K562 (cell line): ENCODE results near the gene SIMC1.
A peak's percentile ranks its signal among the peaks of the same experiment; 100 is the strongest.
"Not testable (repeated sequence)": the region's sequence is repeated elsewhere in the genome, so short reads cannot be mapped to it uniquely, and the experiment has no call there.

Source experiments
- CBX5 ChIP-seq: IDR thresholded peaks from 2 replicates; pipeline ENCODE4 v1.6.1; 2014; ENCODE audit warnings: low read depth, borderline replicate concordance
- HDAC2 ChIP-seq: fragments of 450-650 bp; IDR thresholded peaks from 2 replicates; pipeline ENCODE4 v1.6.1; 2016; ENCODE audit warnings: mild to moderate bottlenecking
- KLF1 ChIP-seq: fragments of 450-650 bp; IDR thresholded peaks from 2 replicates; pipeline ENCODE4 v1.6.1; 2016; ENCODE audit warnings: missing genetic modification characterization, missing compliant biosample characterization
- MCM5 ChIP-seq: fragments of 450-650 bp; IDR thresholded peaks from 2 replicates; pipeline ENCODE4 v1.6.1; 2016; ENCODE audit warnings: low read depth
- POLR2A ChIP-seq: fragments of 450-650 bp; conservative IDR thresholded peaks from 2 replicates; pipeline ENCODE4 v1.6.1; 2016
- PTRF ChIP-seq: fragments of 450-650 bp; IDR thresholded peaks from 2 replicates; pipeline ENCODE4 v1.6.1; 2016; ENCODE audit warnings: mild to moderate bottlenecking, missing genetic modification characterization, missing compliant biosample characterization
- RAD21 ChIP-seq, 2 experiments: fragments of 250-450 bp in 1 of 2; fragments of 450-650 bp in 1 of 2; sonication (Bioruptor Pico) in 1 of 2; formaldehyde crosslinking in 1 of 2; IDR thresholded peaks in 1 of 2; conservative IDR thresholded peaks in 1 of 2; 2 replicates each; pipeline versions ENCODE4 v1.4.0 to v1.8.0; 2020 to 2022; ENCODE audit warnings: mild to moderate bottlenecking in 2 of 2, moderate library complexity in 1 of 2
- SRF ChIP-seq, 2 experiments: fragments of 250-450, 450-650 bp in 1 of 2; sonication (Bioruptor Pico) in 1 of 2; sonication (generic) in 1 of 2; formaldehyde crosslinking; IDR thresholded peaks; 2 replicates each; pipeline versions ENCODE4 v1.5.0 to v1.5.1; 2020 to 2022; ENCODE audit warnings: mild to moderate bottlenecking in 1 of 2, missing genetic modification reagents in 1 of 2
- TEAD4 ChIP-seq, 2 experiments: sonication (generic) in 1 of 2; formaldehyde crosslinking in 1 of 2; IDR thresholded peaks; 2 replicates each; pipeline versions ENCODE4 v1.6.1 to v1.8.0; 2012 to 2022; ENCODE audit warnings: borderline replicate concordance in 1 of 2, inconsistent platforms in 1 of 2, low read length in 1 of 2, mild to moderate bottlenecking in 1 of 2, missing genetic modification reagents in 1 of 2
- ZNF217 ChIP-seq: sonication (generic); formaldehyde crosslinking; IDR thresholded peaks from 2 replicates; pipeline ENCODE4 v1.8.0; 2022; ENCODE audit warnings: mild to moderate bottlenecking, missing genetic modification reagents
- TF ChIP-seq, protein P1 (sequence below): sonication (generic); formaldehyde crosslinking; IDR thresholded peaks from 2 replicates; pipeline ENCODE4 v1.8.0; 2022; ENCODE audit warnings: mild to moderate bottlenecking, low read depth, missing genetic modification reagents
- TF ChIP-seq, protein P2 (sequence below): fragments of 450-650 bp; conservative IDR thresholded peaks from 2 replicates; pipeline ENCODE4 v1.6.1; 2016; ENCODE audit warnings: missing genetic modification characterization, low read depth, mild to moderate bottlenecking, control low read depth, missing compliant biosample characterization
- TF ChIP-seq, protein P3 (sequence below): sonication (generic); formaldehyde crosslinking; IDR thresholded peaks from 2 replicates; pipeline ENCODE4 v1.8.0; 2022; ENCODE audit warnings: missing genetic modification reagents, mild to moderate bottlenecking, borderline replicate concordance
- TF ChIP-seq, protein P4 (sequence below), 3 experiments: IDR thresholded peaks in 2 of 3; conservative IDR thresholded peaks in 1 of 3; 2 replicates each; pipeline ENCODE4 v1.5.1; 2011 to 2012; ENCODE audit warnings: low read length in 3 of 3, mild to moderate bottlenecking in 3 of 3, control low read depth in 2 of 3, improper control_type of control experiment in 1 of 3, inconsistent platforms in 1 of 3, low read depth in 1 of 3, mixed read lengths in 1 of 3, moderate library complexity in 1 of 3; ENCODE audit not compliant: insufficient read depth in 2 of 3

DNA sequence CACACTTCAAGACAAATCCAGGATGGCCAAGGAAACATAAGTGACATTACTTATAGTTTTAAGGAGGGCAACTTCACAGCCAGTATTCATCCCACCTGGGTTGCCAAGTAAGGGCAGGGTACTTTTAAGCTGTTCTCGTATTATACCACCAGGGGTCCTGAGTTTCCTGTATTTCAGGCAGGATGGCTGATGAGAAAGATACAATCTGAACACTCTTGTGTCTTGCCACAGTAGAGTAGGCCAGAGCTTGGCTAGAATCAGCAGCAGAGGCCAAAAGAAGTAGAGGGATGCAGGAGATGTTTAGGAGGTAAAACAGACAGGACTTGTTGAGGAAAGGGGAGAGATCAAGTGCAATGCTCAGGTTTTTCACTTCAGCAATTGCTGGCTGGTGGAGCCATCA, 3.1 kb upstream of the SIMC1 start:
- TF ChIP-seq, protein P1, sequence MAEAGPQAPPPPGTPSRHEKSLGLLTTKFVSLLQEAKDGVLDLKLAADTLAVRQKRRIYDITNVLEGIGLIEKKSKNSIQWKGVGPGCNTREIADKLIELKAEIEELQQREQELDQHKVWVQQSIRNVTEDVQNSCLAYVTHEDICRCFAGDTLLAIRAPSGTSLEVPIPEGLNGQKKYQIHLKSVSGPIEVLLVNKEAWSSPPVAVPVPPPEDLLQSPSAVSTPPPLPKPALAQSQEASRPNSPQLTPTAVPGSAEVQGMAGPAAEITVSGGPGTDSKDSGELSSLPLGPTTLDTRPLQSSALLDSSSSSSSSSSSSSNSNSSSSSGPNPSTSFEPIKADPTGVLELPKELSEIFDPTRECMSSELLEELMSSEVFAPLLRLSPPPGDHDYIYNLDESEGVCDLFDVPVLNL (CRISPR knock-in tag), result not testable (repeated sequence)
- TF ChIP-seq, protein P2, sequence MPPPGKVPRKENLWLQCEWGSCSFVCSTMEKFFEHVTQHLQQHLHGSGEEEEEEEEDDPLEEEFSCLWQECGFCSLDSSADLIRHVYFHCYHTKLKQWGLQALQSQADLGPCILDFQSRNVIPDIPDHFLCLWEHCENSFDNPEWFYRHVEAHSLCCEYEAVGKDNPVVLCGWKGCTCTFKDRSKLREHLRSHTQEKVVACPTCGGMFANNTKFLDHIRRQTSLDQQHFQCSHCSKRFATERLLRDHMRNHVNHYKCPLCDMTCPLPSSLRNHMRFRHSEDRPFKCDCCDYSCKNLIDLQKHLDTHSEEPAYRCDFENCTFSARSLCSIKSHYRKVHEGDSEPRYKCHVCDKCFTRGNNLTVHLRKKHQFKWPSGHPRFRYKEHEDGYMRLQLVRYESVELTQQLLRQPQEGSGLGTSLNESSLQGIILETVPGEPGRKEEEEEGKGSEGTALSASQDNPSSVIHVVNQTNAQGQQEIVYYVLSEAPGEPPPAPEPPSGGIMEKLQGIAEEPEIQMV (tag), result not testable (repeated sequence)
- TF ChIP-seq MCM5; KLF1 (tag); TEAD4 (IDR thresholded peaks at IDR 0.05; ENCODE audit: low read length); TEAD4 (CRISPR knock-in tag; IDR thresholded peaks at IDR 0.05; ENCODE audit: borderline replicate concordance); CBX5; PTRF (tag); POLR2A; ZNF217 (CRISPR knock-in tag); SRF (CRISPR knock-in tag; IDR thresholded peaks at IDR 0.05); HDAC2: not testable (repeated sequence)
- TF ChIP-seq, protein P3, sequence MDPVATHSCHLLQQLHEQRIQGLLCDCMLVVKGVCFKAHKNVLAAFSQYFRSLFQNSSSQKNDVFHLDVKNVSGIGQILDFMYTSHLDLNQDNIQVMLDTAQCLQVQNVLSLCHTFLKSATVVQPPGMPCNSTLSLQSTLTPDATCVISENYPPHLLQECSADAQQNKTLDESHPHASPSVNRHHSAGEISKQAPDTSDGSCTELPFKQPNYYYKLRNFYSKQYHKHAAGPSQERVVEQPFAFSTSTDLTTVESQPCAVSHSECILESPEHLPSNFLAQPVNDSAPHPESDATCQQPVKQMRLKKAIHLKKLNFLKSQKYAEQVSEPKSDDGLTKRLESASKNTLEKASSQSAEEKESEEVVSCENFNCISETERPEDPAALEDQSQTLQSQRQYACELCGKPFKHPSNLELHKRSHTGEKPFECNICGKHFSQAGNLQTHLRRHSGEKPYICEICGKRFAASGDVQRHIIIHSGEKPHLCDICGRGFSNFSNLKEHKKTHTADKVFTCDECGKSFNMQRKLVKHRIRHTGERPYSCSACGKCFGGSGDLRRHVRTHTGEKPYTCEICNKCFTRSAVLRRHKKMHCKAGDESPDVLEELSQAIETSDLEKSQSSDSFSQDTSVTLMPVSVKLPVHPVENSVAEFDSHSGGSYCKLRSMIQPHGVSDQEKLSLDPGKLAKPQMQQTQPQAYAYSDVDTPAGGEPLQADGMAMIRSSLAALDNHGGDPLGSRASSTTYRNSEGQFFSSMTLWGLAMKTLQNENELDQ (CRISPR knock-in tag), result not testable (repeated sequence)
- TF ChIP-seq, protein P4, sequence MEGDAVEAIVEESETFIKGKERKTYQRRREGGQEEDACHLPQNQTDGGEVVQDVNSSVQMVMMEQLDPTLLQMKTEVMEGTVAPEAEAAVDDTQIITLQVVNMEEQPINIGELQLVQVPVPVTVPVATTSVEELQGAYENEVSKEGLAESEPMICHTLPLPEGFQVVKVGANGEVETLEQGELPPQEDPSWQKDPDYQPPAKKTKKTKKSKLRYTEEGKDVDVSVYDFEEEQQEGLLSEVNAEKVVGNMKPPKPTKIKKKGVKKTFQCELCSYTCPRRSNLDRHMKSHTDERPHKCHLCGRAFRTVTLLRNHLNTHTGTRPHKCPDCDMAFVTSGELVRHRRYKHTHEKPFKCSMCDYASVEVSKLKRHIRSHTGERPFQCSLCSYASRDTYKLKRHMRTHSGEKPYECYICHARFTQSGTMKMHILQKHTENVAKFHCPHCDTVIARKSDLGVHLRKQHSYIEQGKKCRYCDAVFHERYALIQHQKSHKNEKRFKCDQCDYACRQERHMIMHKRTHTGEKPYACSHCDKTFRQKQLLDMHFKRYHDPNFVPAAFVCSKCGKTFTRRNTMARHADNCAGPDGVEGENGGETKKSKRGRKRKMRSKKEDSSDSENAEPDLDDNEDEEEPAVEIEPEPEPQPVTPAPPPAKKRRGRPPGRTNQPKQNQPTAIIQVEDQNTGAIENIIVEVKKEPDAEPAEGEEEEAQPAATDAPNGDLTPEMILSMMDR (IDR thresholded peaks at IDR 0.05 in 2 of 3, conservative IDR thresholded peaks at IDR 0.05 in 1 of 3; ENCODE audit: insufficient read depth in 2 of 3, low read depth in 1 of 3, low read length in 3 of 3), result peak; percentile 22 to 53 (median 47); a peak in 5 of 6 replicates
- TF ChIP-seq RAD21 (CRISPR knock-in tag; conservative IDR thresholded peaks at IDR 0.05 in 1 of 2, IDR thresholded peaks at IDR 0.05 in 1 of 2), result peak; percentile 61 to 80
